ENCODE results near the gene C1QA. TPM values are rescaled to one million over a fixed set of nuclear protein-coding genes. Genes with fewer than 3 reads are reported as not detected.

Gene C1QA
- polyA plus RNA-seq, 1 of the 3 experiments (the other 2 are of a cell fraction), result not detected

DNA sequence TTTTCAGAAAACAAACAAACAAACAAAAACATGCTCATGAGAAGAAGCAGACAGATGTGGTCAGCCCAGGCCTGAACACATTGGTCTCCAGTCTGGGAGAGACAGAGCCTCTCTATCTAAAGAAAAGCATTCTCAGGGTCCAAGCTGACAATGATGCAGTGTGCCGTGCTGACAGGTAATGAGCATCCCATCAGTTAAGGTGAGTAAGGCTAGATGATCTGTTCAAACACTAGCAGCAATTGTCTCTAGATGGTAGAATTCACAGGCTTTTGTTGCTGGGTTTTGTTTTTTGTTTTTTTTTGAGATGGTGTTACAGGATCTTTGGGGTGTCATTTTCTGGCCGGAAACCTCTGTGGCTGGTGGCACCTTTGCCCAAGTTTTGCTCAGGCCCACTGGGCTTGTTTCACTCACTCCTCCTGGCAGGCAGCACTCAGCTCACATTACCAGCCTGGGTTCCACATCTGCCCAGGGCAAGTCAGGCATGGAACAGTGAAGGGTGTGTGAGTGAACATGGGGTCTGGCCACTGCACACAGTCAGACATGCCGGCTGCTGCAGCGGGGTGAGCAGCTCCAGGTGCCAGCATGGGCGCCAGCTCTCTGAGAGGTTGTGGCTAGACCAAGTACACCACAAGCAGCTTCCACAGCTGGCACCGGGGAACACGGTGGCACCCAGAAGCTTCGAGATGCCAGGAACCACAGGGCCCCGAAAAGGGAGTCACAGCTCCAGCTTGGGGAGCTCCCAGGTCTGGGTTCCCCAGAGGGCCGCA lies 2.5 kb upstream of the C1QA start:
- no peaks in the 10 kb centered on the region for H4K20me1 ChIP-seq (ENCODE audit: insufficient read depth)
- no peaks in the 10 kb centered on the region for H3K4me1 ChIP-seq (ENCODE audit: control insufficient read depth in 1 of 2, insufficient read depth in 2 of 2, low read depth in 1 of 2, low read length in 1 of 2)
- no peaks in the 10 kb centered on the region for H3K9me2 ChIP-seq
- H3K4me3 ChIP-seq (ENCODE audit: low read depth in 2 of 2, low read length in 1 of 2), result no peak overlapping the region
- H3K79me2 ChIP-seq (ENCODE audit: insufficient read depth), result no peaks in the 10 kb centered on the region
- DNase-seq, result no peak
- H3K27ac ChIP-seq (ENCODE audit: low read depth in 2 of 2, low read length in 1 of 2), result no peak overlapping the region
- WGBS (ENCODE audit: low lambda C conversion rate), result 67% methylated on average over 6 of the region's 10 CpGs
- H2AFZ ChIP-seq (ENCODE audit: low read depth), result no peak overlapping the region
- H3F3A ChIP-seq (replicated peaks; ENCODE audit: insufficient read depth), result no peaks in the 10 kb centered on the region
- peaks cover 26% of the 10 kb centered on the region for H3K27me3 ChIP-seq (ENCODE audit: insufficient read depth)
- POLR2A ChIA-PET, result no interaction called here
- TF ChIP-seq FOXM1 (IDR thresholded peaks at IDR 0.05; ENCODE audit: low read depth), result no peak
- TF ChIP-seq MXI1 (IDR thresholded peaks at IDR 0.05; ENCODE audit: low read depth, low read length), result no peak
- TF ChIP-seq, protein P1, sequence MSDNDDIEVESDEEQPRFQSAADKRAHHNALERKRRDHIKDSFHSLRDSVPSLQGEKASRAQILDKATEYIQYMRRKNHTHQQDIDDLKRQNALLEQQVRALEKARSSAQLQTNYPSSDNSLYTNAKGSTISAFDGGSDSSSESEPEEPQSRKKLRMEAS (IDR thresholded peaks at IDR 0.05; ENCODE audit: low read depth), result no peak
- no peak for TF ChIP-seq RCOR1 (IDR thresholded peaks at IDR 0.05; ENCODE audit: low read length)
- no peak for TF ChIP-seq TEAD4 (IDR thresholded peaks at IDR 0.05; ENCODE audit: borderline replicate concordance, insufficient read depth)
- no peak for TF ChIP-seq GABPA (IDR thresholded peaks at IDR 0.05; ENCODE audit: low read depth)
- TF ChIP-seq FOSL2 (IDR thresholded peaks at IDR 0.05; ENCODE audit: borderline replicate concordance, low read depth), result no peak
- TF ChIP-seq, protein P2, sequence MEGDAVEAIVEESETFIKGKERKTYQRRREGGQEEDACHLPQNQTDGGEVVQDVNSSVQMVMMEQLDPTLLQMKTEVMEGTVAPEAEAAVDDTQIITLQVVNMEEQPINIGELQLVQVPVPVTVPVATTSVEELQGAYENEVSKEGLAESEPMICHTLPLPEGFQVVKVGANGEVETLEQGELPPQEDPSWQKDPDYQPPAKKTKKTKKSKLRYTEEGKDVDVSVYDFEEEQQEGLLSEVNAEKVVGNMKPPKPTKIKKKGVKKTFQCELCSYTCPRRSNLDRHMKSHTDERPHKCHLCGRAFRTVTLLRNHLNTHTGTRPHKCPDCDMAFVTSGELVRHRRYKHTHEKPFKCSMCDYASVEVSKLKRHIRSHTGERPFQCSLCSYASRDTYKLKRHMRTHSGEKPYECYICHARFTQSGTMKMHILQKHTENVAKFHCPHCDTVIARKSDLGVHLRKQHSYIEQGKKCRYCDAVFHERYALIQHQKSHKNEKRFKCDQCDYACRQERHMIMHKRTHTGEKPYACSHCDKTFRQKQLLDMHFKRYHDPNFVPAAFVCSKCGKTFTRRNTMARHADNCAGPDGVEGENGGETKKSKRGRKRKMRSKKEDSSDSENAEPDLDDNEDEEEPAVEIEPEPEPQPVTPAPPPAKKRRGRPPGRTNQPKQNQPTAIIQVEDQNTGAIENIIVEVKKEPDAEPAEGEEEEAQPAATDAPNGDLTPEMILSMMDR (IDR thresholded peaks at IDR 0.05), result no peak
- no peak for TF ChIP-seq TCF12 (IDR thresholded peaks at IDR 0.05)
- TF ChIP-seq, protein P3, sequence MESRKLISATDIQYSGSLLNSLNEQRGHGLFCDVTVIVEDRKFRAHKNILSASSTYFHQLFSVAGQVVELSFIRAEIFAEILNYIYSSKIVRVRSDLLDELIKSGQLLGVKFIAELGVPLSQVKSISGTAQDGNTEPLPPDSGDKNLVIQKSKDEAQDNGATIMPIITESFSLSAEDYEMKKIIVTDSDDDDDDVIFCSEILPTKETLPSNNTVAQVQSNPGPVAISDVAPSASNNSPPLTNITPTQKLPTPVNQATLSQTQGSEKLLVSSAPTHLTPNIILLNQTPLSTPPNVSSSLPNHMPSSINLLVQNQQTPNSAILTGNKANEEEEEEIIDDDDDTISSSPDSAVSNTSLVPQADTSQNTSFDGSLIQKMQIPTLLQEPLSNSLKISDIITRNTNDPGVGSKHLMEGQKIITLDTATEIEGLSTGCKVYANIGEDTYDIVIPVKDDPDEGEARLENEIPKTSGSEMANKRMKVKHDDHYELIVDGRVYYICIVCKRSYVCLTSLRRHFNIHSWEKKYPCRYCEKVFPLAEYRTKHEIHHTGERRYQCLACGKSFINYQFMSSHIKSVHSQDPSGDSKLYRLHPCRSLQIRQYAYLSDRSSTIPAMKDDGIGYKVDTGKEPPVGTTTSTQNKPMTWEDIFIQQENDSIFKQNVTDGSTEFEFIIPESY (IDR thresholded peaks at IDR 0.05; ENCODE audit: borderline replicate concordance, low read depth), result no peak
- TF ChIP-seq, protein P4, sequence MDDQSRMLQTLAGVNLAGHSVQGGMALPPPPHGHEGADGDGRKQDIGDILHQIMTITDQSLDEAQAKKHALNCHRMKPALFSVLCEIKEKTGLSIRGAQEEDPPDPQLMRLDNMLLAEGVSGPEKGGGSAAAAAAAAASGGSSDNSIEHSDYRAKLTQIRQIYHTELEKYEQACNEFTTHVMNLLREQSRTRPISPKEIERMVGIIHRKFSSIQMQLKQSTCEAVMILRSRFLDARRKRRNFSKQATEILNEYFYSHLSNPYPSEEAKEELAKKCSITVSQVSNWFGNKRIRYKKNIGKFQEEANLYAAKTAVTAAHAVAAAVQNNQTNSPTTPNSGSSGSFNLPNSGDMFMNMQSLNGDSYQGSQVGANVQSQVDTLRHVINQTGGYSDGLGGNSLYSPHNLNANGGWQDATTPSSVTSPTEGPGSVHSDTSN (IDR thresholded peaks at IDR 0.05), result no peak
- TF ChIP-seq JUND (IDR thresholded peaks at IDR 0.05), result no peak
- TF ChIP-seq POLR2AphosphoS5 (IDR thresholded peaks at IDR 0.05; ENCODE audit: low read depth, low read length), result no peak
- TF ChIP-seq RFX5 (IDR thresholded peaks at IDR 0.05; ENCODE audit: low read length), result no peak
- TF ChIP-seq, protein P5, sequence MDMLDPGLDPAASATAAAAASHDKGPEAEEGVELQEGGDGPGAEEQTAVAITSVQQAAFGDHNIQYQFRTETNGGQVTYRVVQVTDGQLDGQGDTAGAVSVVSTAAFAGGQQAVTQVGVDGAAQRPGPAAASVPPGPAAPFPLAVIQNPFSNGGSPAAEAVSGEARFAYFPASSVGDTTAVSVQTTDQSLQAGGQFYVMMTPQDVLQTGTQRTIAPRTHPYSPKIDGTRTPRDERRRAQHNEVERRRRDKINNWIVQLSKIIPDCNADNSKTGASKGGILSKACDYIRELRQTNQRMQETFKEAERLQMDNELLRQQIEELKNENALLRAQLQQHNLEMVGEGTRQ (IDR thresholded peaks at IDR 0.05; ENCODE audit: borderline replicate concordance, low read depth, low read length), result no peak
- no peak for TF ChIP-seq RAD21 (IDR thresholded peaks at IDR 0.05; ENCODE audit: low read length)
- no peaks in the 10 kb centered on the region for H3K36me3 ChIP-seq (replicated peaks in 1 of 2; ENCODE audit: control insufficient read depth in 1 of 2, insufficient read depth in 2 of 2, low read length in 1 of 2)
- no peak overlapping the region for H3K9ac ChIP-seq
- H3K9me3 ChIP-seq, result no peaks in the 10 kb centered on the region
- CTCF ChIA-PET, result interaction anchor here (1.6 to 5.1 kb wide), 5 partner anchors 8 to 217 kb away, joined by 4 to 58 read pairs (median 11); no protein-coding TSS in a partner anchor
- no peak overlapping the region for H3K4me2 ChIP-seq
